Effector CD4-positive, alpha-beta T cell (primary cell): Measurements from ENCODE around the gene FBXW11.

Experiments used
- DNase-seq: peaks from one replicate; pipeline ENCODE4 v3.0.0-alpha.2; 2020

The FBXW11 gene

DNA sequence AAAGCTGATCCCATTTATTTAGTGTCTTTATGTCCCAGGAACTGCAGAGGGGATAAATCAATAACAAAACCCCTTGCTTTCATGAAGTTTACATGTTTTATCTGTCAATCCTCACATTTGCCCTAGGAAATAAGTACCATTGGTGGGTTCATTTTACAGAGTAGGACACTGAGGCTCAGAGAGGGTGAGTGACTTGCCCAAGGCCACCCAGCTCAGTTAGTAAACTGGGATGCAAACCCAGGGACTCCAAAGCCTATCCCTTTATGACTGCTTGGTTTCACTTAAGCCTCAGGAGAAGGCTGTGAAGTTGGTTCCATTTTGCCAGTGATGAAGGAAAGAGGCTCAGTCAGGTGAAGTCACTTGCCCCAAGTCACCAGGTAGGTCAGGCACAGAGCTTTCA, 168.9 kb downstream of the FBXW11 start:
- no peak for DNase-seq

DNA sequence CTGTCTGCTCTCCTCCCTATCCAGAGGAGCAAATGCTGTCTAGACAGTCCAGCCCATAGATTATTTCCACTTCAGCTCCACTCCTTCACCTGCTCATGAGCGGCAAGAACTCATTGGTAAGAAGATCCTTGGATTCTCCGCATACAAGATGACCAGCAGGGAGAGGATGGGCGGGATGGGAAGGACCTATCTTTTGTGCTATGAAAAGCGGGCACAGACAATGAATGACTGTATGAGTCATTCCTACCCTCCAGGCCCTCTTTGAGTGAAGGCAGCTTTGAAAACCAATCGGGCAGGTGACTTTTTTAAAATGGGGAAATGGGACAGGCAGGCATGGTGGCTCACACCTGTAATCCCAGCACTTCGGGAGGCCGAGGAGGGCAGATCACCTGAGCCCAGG, 171.4 kb downstream of the FBXW11 start:
- DNase-seq, result no peak

DNA sequence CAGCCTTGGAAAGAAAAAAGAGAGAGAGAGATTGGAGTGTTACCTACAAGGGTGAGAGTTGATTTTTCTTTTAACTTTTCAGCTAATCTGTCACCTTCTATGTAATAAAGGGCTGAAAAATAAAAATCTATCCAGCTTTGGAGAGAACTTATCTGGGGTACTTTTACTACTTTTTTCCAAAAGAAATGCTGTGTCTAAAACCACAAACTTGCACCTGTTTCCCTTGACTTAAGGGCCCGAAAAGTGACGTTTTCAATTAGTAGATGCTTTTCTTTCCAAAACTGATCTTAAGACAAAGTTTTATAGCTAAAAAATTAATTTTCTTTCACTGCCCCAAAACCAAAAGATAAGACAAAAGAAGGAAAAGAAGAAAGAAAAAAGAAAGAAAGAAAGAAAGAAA, 172.0 kb downstream of the FBXW11 start:
- no peak for DNase-seq

- no peak for DNase-seq
These were observed 173.7 kb downstream of the FBXW11 start for GRCh38 chr5:171832775-171833174.

DNA sequence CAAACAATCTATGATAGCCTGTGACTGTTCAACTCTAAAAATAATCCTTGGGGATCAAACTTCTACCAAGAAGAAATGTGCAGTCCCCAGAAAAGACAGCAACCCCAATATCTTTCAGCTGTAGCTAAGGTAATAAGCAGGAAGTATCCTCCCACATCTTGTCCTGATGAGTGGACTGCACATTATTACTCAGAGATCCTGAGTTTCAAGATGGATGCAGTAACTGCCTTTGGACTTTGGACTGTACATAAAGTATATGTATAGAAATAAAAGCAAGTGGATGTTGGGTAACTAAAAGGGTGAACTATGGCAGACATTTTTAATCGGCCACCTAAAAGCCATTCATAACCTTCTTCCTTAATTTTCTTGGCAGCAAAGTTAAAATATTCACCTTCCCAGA, 175.8 kb downstream of the FBXW11 start:
- DNase-seq, result no peak

DNA sequence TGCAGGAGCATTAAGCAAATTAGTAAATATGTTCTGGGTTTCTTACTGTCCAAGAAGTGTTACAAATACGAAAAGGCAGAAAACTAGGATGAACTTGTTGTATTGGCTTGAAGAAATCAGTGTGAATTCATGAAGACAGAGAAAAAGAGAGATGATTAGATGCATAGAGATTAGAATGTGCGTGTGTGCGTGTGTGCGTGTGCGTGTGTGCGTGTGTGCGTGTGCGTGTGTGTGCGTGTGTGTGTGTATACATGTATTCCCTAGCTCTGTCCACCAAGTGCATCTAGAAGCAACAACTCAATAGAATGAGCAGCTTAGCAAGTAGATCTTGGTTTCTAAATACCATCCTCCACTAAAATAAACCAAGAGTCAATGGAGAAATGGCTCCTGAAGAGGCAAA, 179.3 kb downstream of the FBXW11 start:
- no peak for DNase-seq

DNA sequence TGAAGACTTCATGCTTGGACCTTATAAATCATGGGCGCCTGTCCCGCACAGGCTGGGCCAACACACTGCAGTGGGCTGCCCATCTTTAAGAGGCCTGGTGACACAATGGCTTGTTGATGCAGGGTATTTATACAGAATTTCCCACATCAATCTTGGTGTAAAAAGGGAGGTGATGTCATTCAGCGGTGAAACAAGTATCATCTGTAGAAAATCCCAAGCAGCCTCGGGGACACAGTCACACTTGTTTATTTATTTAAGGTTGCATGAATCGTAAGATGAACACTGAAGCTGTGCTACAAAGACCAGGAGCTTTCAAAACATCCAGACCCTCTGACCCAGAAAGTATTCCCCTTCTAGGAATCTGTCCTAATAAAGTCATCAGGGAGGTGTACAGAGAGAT, 180.3 kb downstream of the FBXW11 start:
- no peak for DNase-seq

DNA sequence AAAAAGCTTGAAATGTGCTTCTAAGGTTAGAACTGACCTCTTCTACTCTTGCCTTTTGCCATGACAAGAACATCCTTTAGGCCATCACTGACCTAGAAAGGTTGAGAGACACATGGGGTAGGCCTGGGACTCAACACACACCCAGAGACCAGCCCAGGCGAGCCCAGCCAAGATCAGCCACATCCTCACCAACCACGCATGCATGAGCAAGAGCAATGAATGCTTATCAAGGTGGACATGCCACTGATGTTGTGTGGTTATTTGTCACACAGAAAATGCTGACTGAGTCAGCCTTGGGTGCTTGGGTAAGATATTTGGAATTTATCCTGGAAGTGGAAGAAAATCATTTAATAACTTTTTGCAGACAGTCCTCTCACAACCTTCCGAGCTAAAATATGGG, 181.4 kb downstream of the FBXW11 start:
- DNase-seq, result no peak

DNA sequence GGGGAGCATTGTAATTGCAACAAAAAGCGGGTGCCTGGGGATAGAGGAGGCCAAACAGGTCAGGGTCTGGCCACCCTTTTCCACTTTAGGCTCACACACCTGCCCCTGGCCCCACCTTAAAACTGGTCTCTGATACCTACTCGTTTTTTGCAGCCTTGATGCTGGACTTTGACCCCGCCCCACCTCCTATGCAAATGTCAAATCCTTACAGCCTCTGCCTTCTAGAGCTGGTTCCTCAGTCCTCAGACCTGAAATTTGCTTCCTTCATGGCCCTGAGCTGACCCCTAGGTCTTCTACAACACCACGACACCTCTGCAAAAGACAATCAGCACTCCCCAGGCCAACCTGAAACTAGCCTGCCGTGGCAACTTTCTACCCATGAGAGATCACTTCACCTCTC, 183.2 kb downstream of the FBXW11 start:
- no peak for DNase-seq

DNA sequence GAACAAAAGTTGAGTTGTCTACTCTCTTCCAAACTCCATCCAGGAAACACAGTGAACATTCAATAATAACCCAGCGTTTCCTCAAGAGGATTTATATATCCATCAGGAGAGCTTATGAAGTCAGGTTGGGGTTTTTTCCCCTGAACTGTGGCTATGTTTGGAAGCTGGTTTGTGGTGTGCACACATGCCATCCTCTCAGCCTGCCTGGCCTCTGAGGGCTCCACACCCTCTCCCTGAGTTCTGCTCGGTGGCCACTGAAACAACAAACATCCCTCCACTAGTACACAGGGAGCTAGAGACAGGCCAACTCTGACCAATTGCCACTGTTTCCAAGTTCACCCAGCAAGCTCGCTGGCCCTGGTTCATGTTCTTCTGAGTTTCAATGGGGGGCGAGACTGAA, 185.2 kb downstream of the FBXW11 start:
- no peak for DNase-seq

DNA sequence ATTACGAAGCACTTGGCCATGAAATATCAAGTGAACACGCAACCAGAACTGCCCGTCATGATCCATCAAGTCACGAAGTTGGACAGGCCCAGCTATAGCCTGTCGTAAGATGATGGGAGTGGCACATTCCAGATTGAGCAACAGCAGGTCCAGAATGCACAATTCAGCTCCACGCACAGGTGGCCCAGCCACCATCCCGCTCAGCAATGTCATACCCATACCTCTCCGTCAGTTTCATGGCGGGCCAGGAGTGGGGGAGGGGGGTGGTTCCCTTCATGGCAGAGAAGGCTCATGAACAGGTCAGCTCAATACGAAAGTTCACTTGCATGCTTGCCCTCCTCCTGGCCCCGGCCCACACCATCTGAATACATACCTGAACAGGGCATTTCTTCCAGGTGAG, 185.9 kb downstream of the FBXW11 start:
- DNase-seq, result no peak

GRCh38 chr5:171816666-171817065, 189.8 kb downstream of the FBXW11 start:
- no peak for DNase-seq

DNA sequence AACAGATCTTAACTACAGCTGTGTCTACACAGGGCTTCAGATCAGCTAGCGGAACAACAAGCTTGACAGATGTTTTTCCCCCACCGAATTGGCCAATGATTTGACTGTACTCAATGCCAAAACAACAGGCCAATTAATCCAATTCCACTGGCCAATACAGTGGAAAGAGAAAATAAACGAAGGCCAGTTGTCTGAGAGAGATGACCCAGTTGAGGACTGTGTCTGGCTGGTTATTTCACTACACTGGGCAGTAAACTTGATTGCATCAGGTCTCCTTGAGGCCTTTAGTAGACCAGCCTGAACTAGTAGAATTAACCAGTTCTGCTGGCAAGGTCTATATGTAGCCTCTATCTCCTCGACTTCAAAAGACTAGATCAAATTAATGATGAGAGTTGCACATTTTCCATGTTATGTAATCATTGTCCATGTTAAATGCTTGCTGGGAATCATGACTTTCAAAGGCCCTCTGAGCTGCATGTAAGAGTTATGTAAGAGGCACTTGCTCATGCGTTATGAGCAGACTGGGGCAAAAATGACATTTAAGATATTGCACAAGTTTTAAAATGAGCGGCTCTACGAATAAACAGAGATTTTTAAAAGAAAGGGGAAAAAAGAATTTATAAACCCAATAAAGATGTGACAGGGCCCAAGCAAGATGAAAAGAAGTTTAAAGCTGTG, 192.5 kb downstream of the FBXW11 start:
- DNase-seq, result no peak

- DNase-seq, result no peak
These were observed 193.2 kb downstream of the FBXW11 start for GRCh38 chr5:171813270-171813669.
